UCSD-AML1 (cell line): ENCODE data around the gene INPP5D.

ENCODE experiments used
- DNase-seq: peaks from one replicate; lab custom pipeline; 2025; ENCODE audit not compliant: unreplicated experiment; lab: John Stamatoyannopoulos, UW

Gene INPP5D

GRCh38 chr2:233031556-233032500 lies 28.3 kb upstream of the INPP5D start:
- no peak for DNase-seq

GRCh38 chr2:233032551-233033320 lies 27.4 kb upstream of the INPP5D start, which contains the start of gene NEU2:
TSS of gene NEU2 (plus strand) at chr2:233032672. CDS start at chr2:233032672, 0 bp downstream.
- DNase-seq = no peak

GRCh38 chr2:233033672-233034071 lies 26.5 kb upstream of the INPP5D start:
- no peak for DNase-seq

GRCh38 chr2:233034091-233034882 lies 25.9 kb upstream of the INPP5D start:
- DNase-seq = no peak

GRCh38 chr2:233035426-233036161 lies 24.5 kb upstream of the INPP5D start:
- DNase-seq = no peak

GRCh38 chr2:233036162-233036838 lies 23.8 kb upstream of the INPP5D start:
- DNase-seq = no peak

- no peak for DNase-seq
Measured at GRCh38 chr2:233037078-233037477, 23.1 kb upstream of the INPP5D start.

- no peak for DNase-seq
Measured at GRCh38 chr2:233039212-233039845, 20.8 kb upstream of the INPP5D start.

GRCh38 chr2:233039846-233040530 lies 20.2 kb upstream of the INPP5D start:
- no peak for DNase-seq

- no peak for DNase-seq
Measured at GRCh38 chr2:233040571-233040970, 19.6 kb upstream of the INPP5D start.

GRCh38 chr2:233041722-233042323 lies 18.3 kb upstream of the INPP5D start:
- DNase-seq = peak; percentile 30

GRCh38 chr2:233042549-233042948 lies 17.6 kb upstream of the INPP5D start:
- DNase-seq = no peak

- DNase-seq = no peak
Measured at GRCh38 chr2:233044974-233045605, 15.1 kb upstream of the INPP5D start.

- DNase-seq = no peak
Measured at GRCh38 chr2:233047206-233047605, 12.9 kb upstream of the INPP5D start.

GRCh38 chr2:233047667-233048066 lies 12.5 kb upstream of the INPP5D start:
- DNase-seq = no peak

GRCh38 chr2:233048569-233049193 lies 11.5 kb upstream of the INPP5D start:
- no peak for DNase-seq

- no peak for DNase-seq
Measured at GRCh38 chr2:233049194-233049761, 10.9 kb upstream of the INPP5D start.
